ENCODE results near the gene FMO5.

FMO5 gene

GRCh38 chr1:147156642-147157041 is 68.5 kb downstream of the FMO5 start:
- no peak for DNase-seq (ENCODE audit: low read depth in 3 of 3)

GRCh38 chr1:147152772-147153171 is 72.4 kb downstream of the FMO5 start:
- no peak for DNase-seq (ENCODE audit: low read depth in 3 of 3)

GRCh38 chr1:147151244-147151643 is 73.9 kb downstream of the FMO5 start:
- DNase-seq (ENCODE audit: low read depth in 3 of 3): no peak

- no peak for DNase-seq (ENCODE audit: low read depth in 3 of 3)
Measured at GRCh38 chr1:147142886-147143285, 82.3 kb downstream of the FMO5 start.

All from stimulated activated CD4-positive, alpha-beta T cell treated with anti-CD3 and anti-CD28 coated beads, TNF-alpha, amount 100 ng/mL, for 48 hours (primary cell).